ENCODE data around the gene DCAF10. TPM values are rescaled to one million over a fixed set of nuclear protein-coding genes. Genes with fewer than 3 reads are reported as not detected.

Gene DCAF10
- total and polyA plus RNA-seq, 2 of the 13 experiments (the other 11 are each of a cell fraction or from before 2014, with no cell fraction given): 9.2 to 20.3 TPM

GRCh38 chr9:37801959-37802711 is 1.5 kb downstream of the DCAF10 start (continued):
- TF ChIP-seq TIGD3 (CRISPR knock-in tag; IDR thresholded peaks at IDR 0.05; ENCODE audit: borderline replicate concordance) (no peak), CHD2 (IDR thresholded peaks at IDR 0.05; ENCODE audit: low read depth, low read length) (no peak), ZNF296 (CRISPR knock-in tag; conservative IDR thresholded peaks at IDR 0.05) (no peak), ZNF24 (IDR thresholded peaks at IDR 0.05) (peak; percentile 89), ZSCAN20 (CRISPR knock-in tag; IDR thresholded peaks at IDR 0.05; ENCODE audit: borderline replicate concordance) (no peak), TEAD2 (CRISPR knock-in tag; IDR thresholded peaks at IDR 0.05) (no peak), MXD4 (CRISPR knock-in tag; IDR thresholded peaks at IDR 0.05) (no peak), ETS1 (CRISPR knock-in tag; IDR thresholded peaks at IDR 0.05) (0 out of 2 replicates have a peak, but pooled peaks have one; percentile 9), IKZF1 (IDR thresholded peaks at IDR 0.05) (no peak), CBX5 (CRISPR knock-in tag; IDR thresholded peaks at IDR 0.05; ENCODE audit: borderline replicate concordance) (no peak), KDM2A (CRISPR knock-in tag; IDR thresholded peaks at IDR 0.05; ENCODE audit: borderline replicate concordance, low read depth) (no peak), HNF1A (IDR thresholded peaks at IDR 0.05; ENCODE audit: low read depth) (no peak), HNF1A (CRISPR knock-in tag; IDR thresholded peaks at IDR 0.05; ENCODE audit: borderline replicate concordance) (no peak), ZNF432 (CRISPR knock-in tag; IDR thresholded peaks at IDR 0.05; ENCODE audit: borderline replicate concordance) (no peak), SIX1 (CRISPR knock-in tag; IDR thresholded peaks at IDR 0.05; ENCODE audit: borderline replicate concordance) (peak; percentile 86; the same call in 1 of the 2 replicates), ZNF607 (CRISPR knock-in tag; IDR thresholded peaks at IDR 0.05; ENCODE audit: borderline replicate concordance) (no peak), BORCS8-MEF2B (CRISPR knock-in tag; IDR thresholded peaks at IDR 0.05) (no peak), ZNF253 (CRISPR knock-in tag; IDR thresholded peaks at IDR 0.05; ENCODE audit: borderline replicate concordance) (no peak), HMGA1 (CRISPR knock-in tag; conservative IDR thresholded peaks at IDR 0.05) (no peak)

Data from HepG2 (cell line).